Smooth muscle cell (in vitro differentiated cells): Measurements from ENCODE around the gene TRAPPC10. TPM values are rescaled to one million over a fixed set of nuclear protein-coding genes. Genes with fewer than 3 reads are reported as not detected.

ENCODE experiments used
- DNase-seq: peaks from one replicate; lab custom pipeline; 2025; ENCODE audit not compliant: unreplicated experiment; lab: John Stamatoyannopoulos, UW
- H2AFZ ChIP-seq: fragments of 200-600 bp; sonication (generic); 2 replicates; pipeline ENCODE4 v1.6.0; 2016; ENCODE audit warnings: antibody characterized with exemption, low read depth, mild to moderate bottlenecking
- H3F3A ChIP-seq: fragments of 200-600 bp; sonication (generic); 2 replicates; pipeline ENCODE4 v1.6.0; 2017; ENCODE audit warnings: antibody characterized with exemption, low read depth
- H3K27ac ChIP-seq: fragments of 200-600 bp; sonication (generic); 2 replicates; pipeline ENCODE4 v1.5.1; 2016; ENCODE audit warnings: low read depth, mild to moderate bottlenecking
- H3K27me3 ChIP-seq: fragments of 200-600 bp; sonication (generic); 2 replicates; pipeline ENCODE4 v1.6.1; 2016; ENCODE audit warnings: low read depth, mild to moderate bottlenecking
- H3K36me3 ChIP-seq: fragments of 200-600 bp; sonication (generic); 2 replicates; pipeline ENCODE4 v1.5.1; 2016; ENCODE audit warnings: low read depth
- H3K4me1 ChIP-seq: fragments of 200-600 bp; sonication (generic); 2 replicates; pipeline ENCODE4 v1.5.1; 2016; ENCODE audit warnings: low read depth
- H3K4me2 ChIP-seq: fragments of 200-600 bp; sonication (generic); 2 replicates; pipeline ENCODE4 v1.6.0; 2016; ENCODE audit warnings: mild to moderate bottlenecking
- H3K4me3 ChIP-seq: fragments of 200-600 bp; sonication (generic); 2 replicates; pipeline ENCODE4 v1.5.1; 2016; ENCODE audit warnings: mild to moderate bottlenecking
- H3K79me2 ChIP-seq: fragments of 200-600 bp; sonication (generic); 2 replicates; pipeline ENCODE4 v1.6.0; 2016; ENCODE audit warnings: low read depth, mild to moderate bottlenecking
- H3K9ac ChIP-seq: fragments of 200-600 bp; sonication (generic); 2 replicates; pipeline ENCODE4 v1.6.0; 2016; ENCODE audit warnings: low read depth
- H3K9me3 ChIP-seq: fragments of 200-600 bp; sonication (generic); replicated peaks from 2 replicates; pipeline ENCODE4 v1.5.1; 2016; ENCODE audit warnings: low read depth
- H4K20me1 ChIP-seq: fragments of 200-600 bp; sonication (generic); 2 replicates; pipeline ENCODE4 v1.6.0; 2016; ENCODE audit warnings: low read depth
- CTCF ChIP-seq: fragments of 200-600 bp; sonication (generic); IDR thresholded peaks from 2 replicates; pipeline ENCODE4 v1.5.1; 2017; ENCODE audit warnings: borderline replicate concordance, mild to moderate bottlenecking, antibody characterized with exemption; ENCODE audit not compliant: insufficient read depth, poor library complexity, severe bottlenecking
- whole genome bisulfite sequencing: methylation state at CpG from one replicate; pipeline ENCODE4 v1.1.7; 2016; ENCODE audit warnings: low lambda C conversion rate; 5-methylcytosine and 5-hydroxymethylcytosine counted together
- polyA plus RNA-seq: library from polyadenylated mRNA; unstranded; fragments of >200 nt; fragmentation: Nextera tagmentation; extraction: Ambion mirVana; gene quantifications from 2 replicates; pipeline ENCODE4 v1.2.1, GENCODE V29; 2016
- total RNA-seq: library from RNA; depleted of rRNA; stranded (reverse); fragments of >200 nt; gene quantifications from 2 replicates; pipeline ENCODE4 v1.2.3, GENCODE V29; 2014

The TRAPPC10 gene
- total and polyA plus RNA-seq, 2 experiments from 2014 or later = 7.9 to 16.9 TPM

- Histone ChIP-seq H2AFZ (no peak overlapping the region), H3K27me3 (no peaks in the 10 kb centered on the region), H3K36me3 (no peaks in the 10 kb centered on the region), H3K9ac (peak overlapping the region; percentile 90), H3K4me3 (peak overlapping the region; percentile 90), H3K79me2 (peaks cover 38% of the 10 kb centered on the region), H3K4me1 (peaks cover 18% of the 10 kb centered on the region), H3K9me3 (no peaks in the 10 kb centered on the region), H3K27ac (peak overlapping the region; percentile 83), H3F3A (peaks cover 19% of the 10 kb centered on the region), H4K20me1 (peaks cover 33% of the 10 kb centered on the region), H3K4me2 (peak overlapping the region; percentile 93)
- no peak for DNase-seq
- WGBS = 87% methylated on average over 9 of the region's 9 CpGs
- no peak for TF ChIP-seq CTCF
Observed at GRCh38 chr21:44011123-44011522, 986 bp upstream of the TRAPPC10 start.

- Histone ChIP-seq H3K27me3 (no peaks in the 10 kb centered on the region), H3K79me2 (peaks cover 55% of the 10 kb centered on the region), H3F3A (peaks cover 8% of the 10 kb centered on the region), H3K9ac (peak overlapping the region; percentile 92), H3K9me3 (no peaks in the 10 kb centered on the region), H4K20me1 (peaks cover 49% of the 10 kb centered on the region), H3K4me2 (peak overlapping the region; percentile 88), H3K4me3 (peak overlapping the region; percentile 90), H2AFZ (no peak overlapping the region), H3K4me1 (peaks cover 12% of the 10 kb centered on the region), H3K27ac (peak overlapping the region; percentile 65), H3K36me3 (no peaks in the 10 kb centered on the region)
- WGBS = 1% methylated on average over 67 of the region's 87 CpGs
- no peak for DNase-seq
- peak; percentile 45 for TF ChIP-seq CTCF
Observed at GRCh38 chr21:44012474-44013379, 618 bp downstream of the TRAPPC10 start.

- Histone ChIP-seq H3K9me3 (no peaks in the 10 kb centered on the region), H3F3A (peaks cover 5% of the 10 kb centered on the region), H3K4me1 (peaks cover 12% of the 10 kb centered on the region), H3K79me2 (peaks cover 63% of the 10 kb centered on the region), H3K36me3 (no peaks in the 10 kb centered on the region), H2AFZ (no peak overlapping the region), H3K9ac (peak overlapping the region; percentile 92), H3K4me3 (peak overlapping the region; percentile 90), H4K20me1 (peaks cover 57% of the 10 kb centered on the region), H3K27ac (peak overlapping the region; percentile 65), H3K4me2 (peak overlapping the region; percentile 88), H3K27me3 (no peaks in the 10 kb centered on the region)
- WGBS = 37% methylated on average over 8 of the region's 8 CpGs
- DNase-seq = no peak
- TF ChIP-seq CTCF = no peak
Observed at GRCh38 chr21:44013380-44014088, 1.4 kb downstream of the TRAPPC10 start.
